GM19328 (cell line): ENCODE measurements around the gene TMEM52.

Source experiments
- ATAC-seq: cut with Tn5 transposase; IDR thresholded peaks from one replicate; pipeline ENCODE4 v1.9.1; 2021; ENCODE audit warnings: mild to moderate bottlenecking, moderate library complexity; ENCODE audit not compliant: unreplicated experiment

Gene TMEM52

GRCh38 chr1:1876335-1876930 lies 42.6 kb downstream of the TMEM52 start:
- ATAC-seq: no peak

GRCh38 chr1:1875932-1876331 lies 43.1 kb downstream of the TMEM52 start:
- ATAC-seq: no peak

- no peak for ATAC-seq
These were observed 44.2 kb downstream of the TMEM52 start for GRCh38 chr1:1874901-1875300.

- no peak for ATAC-seq
These were observed 45.9 kb downstream of the TMEM52 start for GRCh38 chr1:1873186-1873585.

- ATAC-seq: no peak
These were observed 46.6 kb downstream of the TMEM52 start for GRCh38 chr1:1872329-1872994.

GRCh38 chr1:1869469-1869868 lies 49.6 kb downstream of the TMEM52 start:
- ATAC-seq: no peak
